Cardiac fibroblast (primary cell): ENCODE results near the gene RASA1.
A peak's percentile ranks its signal among the peaks of the same experiment; 100 is the strongest.
"Not testable (repeated sequence)": the region's sequence is repeated elsewhere in the genome, so short reads cannot be mapped to it uniquely, and the experiment has no call there.

Experiments
- DNase-seq, 2 donors: peaks; one replicate each; pipeline versions ENCODE4 v3.0.0 to v3.0.0-alpha.2; 2010; ENCODE audit warnings: low read depth in 2 of 2
- H3K4me3 ChIP-seq, 2 donors: replicated peaks in 1 of 2; 1 replicate in 1 of 2; 2 replicates in 1 of 2; pipeline ENCODE4 v1.5.1; 2011; ENCODE audit warnings: low read depth in 2 of 2, low read length in 2 of 2, mild to moderate bottlenecking in 2 of 2, moderate library complexity in 1 of 2
- TF ChIP-seq, protein P1 (sequence below): IDR thresholded peaks from one replicate; pipeline ENCODE4 v1.5.1; 2011; ENCODE audit warnings: low read depth, mild to moderate bottlenecking, low read length, inconsistent platforms

RASA1 gene

DNA sequence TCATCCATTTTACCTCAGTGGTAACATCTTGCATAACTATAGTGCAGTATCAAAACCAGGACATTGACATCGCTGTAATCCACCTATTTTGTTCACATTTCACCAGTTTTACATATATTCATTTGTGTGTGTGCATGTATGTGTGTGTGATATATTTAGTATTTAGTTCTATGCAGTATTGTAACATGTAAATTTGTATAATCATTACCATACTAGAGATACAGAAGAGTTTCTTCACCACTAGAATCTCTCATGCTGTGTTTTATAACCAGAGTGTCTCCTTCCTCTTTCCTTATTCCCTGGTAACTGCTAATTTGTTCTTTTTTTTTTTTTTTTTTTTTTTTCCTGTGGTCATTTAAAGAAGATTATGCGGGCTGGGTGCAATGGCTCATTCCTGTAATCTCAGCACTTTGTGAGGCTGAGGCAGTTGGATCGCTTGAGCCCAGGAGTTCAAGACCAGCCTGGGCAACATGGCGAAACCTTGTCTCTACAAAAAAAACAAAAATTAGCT is 11.0 kb downstream of the RASA1 start:
- TF ChIP-seq, protein P1, sequence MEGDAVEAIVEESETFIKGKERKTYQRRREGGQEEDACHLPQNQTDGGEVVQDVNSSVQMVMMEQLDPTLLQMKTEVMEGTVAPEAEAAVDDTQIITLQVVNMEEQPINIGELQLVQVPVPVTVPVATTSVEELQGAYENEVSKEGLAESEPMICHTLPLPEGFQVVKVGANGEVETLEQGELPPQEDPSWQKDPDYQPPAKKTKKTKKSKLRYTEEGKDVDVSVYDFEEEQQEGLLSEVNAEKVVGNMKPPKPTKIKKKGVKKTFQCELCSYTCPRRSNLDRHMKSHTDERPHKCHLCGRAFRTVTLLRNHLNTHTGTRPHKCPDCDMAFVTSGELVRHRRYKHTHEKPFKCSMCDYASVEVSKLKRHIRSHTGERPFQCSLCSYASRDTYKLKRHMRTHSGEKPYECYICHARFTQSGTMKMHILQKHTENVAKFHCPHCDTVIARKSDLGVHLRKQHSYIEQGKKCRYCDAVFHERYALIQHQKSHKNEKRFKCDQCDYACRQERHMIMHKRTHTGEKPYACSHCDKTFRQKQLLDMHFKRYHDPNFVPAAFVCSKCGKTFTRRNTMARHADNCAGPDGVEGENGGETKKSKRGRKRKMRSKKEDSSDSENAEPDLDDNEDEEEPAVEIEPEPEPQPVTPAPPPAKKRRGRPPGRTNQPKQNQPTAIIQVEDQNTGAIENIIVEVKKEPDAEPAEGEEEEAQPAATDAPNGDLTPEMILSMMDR = no peak
- H3K4me3 ChIP-seq = no peak overlapping the region
- no peak for DNase-seq

DNA sequence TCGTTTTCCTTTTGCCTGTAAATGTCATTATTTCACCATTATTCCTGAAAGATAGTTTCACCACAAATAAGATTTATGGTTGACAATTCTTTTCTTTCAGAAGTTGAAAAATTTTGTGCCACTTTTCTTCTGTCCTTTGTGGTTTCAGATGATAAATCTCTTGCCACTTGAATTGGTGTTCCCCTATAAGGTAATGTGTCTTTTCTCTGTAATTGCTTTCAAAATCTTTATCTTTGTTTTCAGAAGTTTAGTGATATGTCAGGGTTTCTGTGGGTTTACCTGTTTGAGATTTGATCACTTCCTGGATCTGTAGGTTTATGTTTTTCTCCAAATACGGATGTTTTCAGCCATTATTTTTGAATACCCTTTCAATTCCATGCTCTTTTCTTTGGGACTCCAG is 14.6 kb downstream of the RASA1 start:
- no peak for DNase-seq
- H3K4me3 ChIP-seq = no peak overlapping the region
- TF ChIP-seq, protein P1 = no peak

DNA sequence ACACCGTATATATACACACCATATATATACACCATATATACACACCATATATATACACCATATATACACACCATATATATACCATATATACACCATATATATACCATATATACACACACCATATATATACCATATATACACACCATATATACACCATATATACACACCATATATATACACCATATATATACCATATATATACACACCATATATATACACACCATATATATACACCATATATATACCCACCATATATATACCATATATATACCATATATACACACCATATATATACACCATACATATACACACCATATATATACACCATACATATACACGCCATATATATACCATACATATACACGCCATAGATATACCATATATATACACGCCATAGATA is 19.6 kb downstream of the RASA1 start:
- DNase-seq, H3K4me3 ChIP-seq: not testable (repeated sequence)

DNA sequence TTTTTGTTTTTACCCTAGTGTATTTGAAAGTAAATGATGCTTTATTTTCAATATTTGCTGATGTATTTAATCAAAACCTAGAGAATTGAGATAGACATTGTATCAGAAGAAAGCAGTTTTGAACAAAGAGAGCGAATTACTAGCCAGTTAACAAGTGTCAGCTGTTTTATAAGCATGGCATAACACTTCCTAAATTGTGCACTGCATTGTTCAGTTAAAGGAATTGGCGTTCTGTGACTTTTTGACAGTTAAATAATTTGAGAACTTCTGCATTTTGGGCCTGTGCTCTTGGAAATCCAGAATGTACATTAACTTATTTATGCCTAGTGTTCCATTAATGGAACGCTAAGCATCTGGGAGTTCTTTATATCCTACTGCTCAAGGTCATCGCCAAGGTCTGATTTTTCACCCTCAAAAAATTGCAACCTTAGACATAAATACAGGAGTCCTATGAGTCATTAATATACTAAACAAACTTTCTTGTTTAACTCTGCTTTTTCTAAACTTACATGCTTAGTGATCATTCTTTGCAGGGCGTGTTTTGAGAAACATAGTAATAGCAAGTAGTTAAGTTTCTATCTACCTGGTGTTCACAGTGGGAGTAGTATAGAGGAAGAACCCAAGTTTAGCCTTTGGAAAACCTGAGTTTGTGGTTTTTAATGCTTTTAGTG is 31.1 kb downstream of the RASA1 start:
- H3K4me3 ChIP-seq = no peak overlapping the region
- TF ChIP-seq, protein P1 = no peak
- DNase-seq = peak in 1 of 2 donors; percentile 18

DNA sequence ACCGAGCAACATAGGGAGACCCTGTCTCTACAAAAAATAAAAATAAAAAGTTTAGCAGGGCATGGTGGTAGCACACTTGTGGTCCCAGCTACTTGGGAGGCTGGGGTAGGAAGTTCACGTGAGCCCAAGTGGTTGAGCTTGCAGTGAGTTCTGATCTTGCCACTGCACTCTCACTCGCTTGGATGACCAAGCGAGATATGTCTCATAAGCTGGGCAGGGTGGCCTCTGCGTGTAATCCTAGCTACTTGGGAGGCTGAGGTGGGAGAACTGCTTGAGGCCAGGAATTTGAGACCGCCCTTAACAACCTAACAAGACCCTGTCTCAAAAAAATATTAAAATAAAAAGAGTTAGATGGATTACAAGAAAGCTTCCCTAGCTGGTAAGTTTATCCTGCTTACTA is 32.5 kb downstream of the RASA1 start:
- no peak for DNase-seq
- TF ChIP-seq, protein P1 = no peak
- no peak overlapping the region for H3K4me3 ChIP-seq

DNA sequence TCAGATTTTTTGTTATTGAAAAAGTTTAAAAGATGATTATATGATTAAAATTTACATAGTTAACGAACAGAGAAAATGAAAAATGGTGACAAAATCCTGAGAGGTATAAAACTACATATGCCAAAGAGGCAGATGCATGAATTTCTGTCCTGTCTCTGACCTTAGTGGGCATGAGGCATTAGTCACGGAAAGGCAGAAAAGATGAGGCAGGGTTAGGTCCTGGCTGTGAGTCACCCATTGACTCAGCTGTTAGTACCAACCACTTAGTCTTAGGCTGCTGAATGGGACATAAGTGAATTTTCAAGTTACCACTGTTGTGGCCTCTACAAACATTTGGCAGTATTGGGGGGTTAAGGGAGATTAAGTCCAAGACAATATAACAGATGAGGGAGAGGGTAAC is 33.1 kb downstream of the RASA1 start:
- DNase-seq = peak; percentile 73 to 95
- TF ChIP-seq, protein P1 = no peak
- H3K4me3 ChIP-seq = no peak overlapping the region

DNA sequence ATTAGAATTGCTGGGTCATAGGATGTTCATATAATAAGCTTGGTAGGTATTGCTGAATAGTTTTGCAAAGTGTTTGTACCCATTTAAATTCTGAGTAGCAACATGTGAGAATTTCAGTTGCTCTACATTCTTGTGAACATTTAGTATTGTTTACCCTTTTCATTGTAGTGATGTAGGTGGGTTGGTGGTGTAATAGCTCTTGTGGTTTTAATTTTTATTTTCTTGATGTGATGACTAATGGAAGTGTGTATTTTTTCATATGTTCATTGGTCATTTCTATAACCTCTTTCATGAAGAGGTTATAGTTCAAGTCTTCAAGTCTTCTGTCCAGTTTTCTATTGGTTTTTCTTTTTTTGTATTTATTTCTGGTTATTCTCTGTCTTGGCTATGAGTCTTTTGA is 34.4 kb downstream of the RASA1 start:
- TF ChIP-seq, protein P1 = no peak
- H3K4me3 ChIP-seq = no peak overlapping the region
- DNase-seq = peak; percentile 10 to 78
